Sciatic nerve (tissue), 2 donors: ENCODE data around the gene PHB1. TPM values are rescaled to one million over a fixed set of nuclear protein-coding genes. Genes with fewer than 3 reads are reported as not detected.

Experiments used
- ATAC-seq: fragments of 200-7000 bp; cut with Tn5 transposase; one replicate; pipeline ENCODE4 v1.9.1; 2020; ENCODE audit warnings: mild to moderate bottlenecking, moderate library complexity
- DNase-seq: peaks from one replicate; pipeline ENCODE4 v3.0.0-alpha.2; 2020; ENCODE audit warnings: low spot score
- intact Hi-C: fragments of 100-400 bp; cut with DNase I; formaldehyde crosslinking; loops from one replicate; pipeline ENCODE4 v1.14.2; 2022
- total RNA-seq: library from RNA; stranded (reverse); fragmentation: NEBNext Ultra II Directional; extraction: Animal tissue kit (Norgen Biotek cat#: 25700); gene quantifications from one replicate; pipeline ENCODE4 v1.2.1, GENCODE V29; 2021
- donor health status: DM: no; HTN: no; CAD: no.
- donor health status: DM: no; HTN: no; CAD: no.

The PHB1 gene
- 93.5 TPM for total RNA-seq

GRCh38 chr17:49414622-49415350 is at the start of gene PHB1:
Gene PHB1, minus strand, starts transcription at chr17:49414882. Its CDS starts 1,618 bp downstream, at chr17:49413264.
- ATAC-seq, result peak; percentile 100
- intact Hi-C loops, result no loop called here
- DNase-seq, result peak; percentile 96

- intact Hi-C loops, result no loop called here
- ATAC-seq, result no peak
- DNase-seq, result no peak
Measured at GRCh38 chr17:49464049-49464448, 49.4 kb upstream of the PHB1 start.

- intact Hi-C loops, result no loop called here
- DNase-seq (no peak), ATAC-seq (no peak)
Measured at GRCh38 chr17:49461580-49461979, 46.9 kb upstream of the PHB1 start.

GRCh38 chr17:49460401-49460800 is 45.7 kb upstream of the PHB1 start:
- ATAC-seq (no peak), DNase-seq (no peak)
- intact Hi-C loops, result no loop called here

- no peak for ATAC-seq
Measured at GRCh38 chr17:49459401-49459984, 44.8 kb upstream of the PHB1 start.

GRCh38 chr17:49457564-49458535 is 43.2 kb upstream of the PHB1 start:
- intact Hi-C loops, result no loop called here
- DNase-seq (no peak), ATAC-seq (no peak)

More at GRCh38 chr17:49459401-49459984, 44.8 kb upstream of the PHB1 start:
- intact Hi-C loops, result no loop called here
- no peak for DNase-seq

GRCh38 chr17:49456183-49456965 is 41.7 kb upstream of the PHB1 start:
- intact Hi-C loops, result no loop called here
- DNase-seq, result peak; percentile 71
- ATAC-seq, result peak; percentile 73

GRCh38 chr17:49455272-49455861 is 40.7 kb upstream of the PHB1 start:
- intact Hi-C loops, result no loop called here
- no peak for DNase-seq
- ATAC-seq, result peak; percentile 34

GRCh38 chr17:49454050-49454449 is 39.4 kb upstream of the PHB1 start:
- DNase-seq (no peak), ATAC-seq (peak; percentile 62)
- intact Hi-C loops, result no loop called here

- ATAC-seq (no peak), DNase-seq (no peak)
- intact Hi-C loops, result no loop called here
Measured at GRCh38 chr17:49452661-49453060, 38.0 kb upstream of the PHB1 start.

GRCh38 chr17:49452201-49452600 is 37.5 kb upstream of the PHB1 start:
- DNase-seq (no peak), ATAC-seq (peak; percentile 13)
- intact Hi-C loops, result no loop called here

- ATAC-seq, result no peak
Measured at GRCh38 chr17:49450735-49451134, 36.1 kb upstream of the PHB1 start.

GRCh38 chr17:49450181-49450580 is 35.5 kb upstream of the PHB1 start:
- ATAC-seq, result no peak
- no peak for DNase-seq
- intact Hi-C loops, result no loop called here

More at GRCh38 chr17:49450735-49451134, 36.1 kb upstream of the PHB1 start:
- DNase-seq, result no peak
- intact Hi-C loops, result no loop called here

- ATAC-seq, result no peak
- DNase-seq, result no peak
- intact Hi-C loops, result no loop called here
Measured at GRCh38 chr17:49447628-49448302, 33.1 kb upstream of the PHB1 start.

GRCh38 chr17:49445591-49445990 is 30.9 kb upstream of the PHB1 start:
- intact Hi-C loops, result no loop called here
- DNase-seq (no peak), ATAC-seq (no peak)

GRCh38 chr17:49444384-49444783 is 29.7 kb upstream of the PHB1 start:
- intact Hi-C loops, result no loop called here
- DNase-seq (no peak), ATAC-seq (no peak)

- intact Hi-C loops, result no loop called here
- DNase-seq, result no peak
- no peak for ATAC-seq
Measured at GRCh38 chr17:49443862-49444261, 29.2 kb upstream of the PHB1 start.

GRCh38 chr17:49442041-49442440 is 27.4 kb upstream of the PHB1 start:
- ATAC-seq (no peak), DNase-seq (no peak)
- intact Hi-C loops, result no loop called here
